ENCODE data around the gene EHMT1. TPM values are rescaled to one million over a fixed set of nuclear protein-coding genes. Genes with fewer than 3 reads are reported as not detected.
"Not testable (repeated sequence)": the region's sequence is repeated elsewhere in the genome, so short reads cannot be mapped to it uniquely, and the experiment has no call there.

Gene EHMT1
- polyA plus RNA-seq, 1 donor from 2014 or later = 39.1 TPM

DNA sequence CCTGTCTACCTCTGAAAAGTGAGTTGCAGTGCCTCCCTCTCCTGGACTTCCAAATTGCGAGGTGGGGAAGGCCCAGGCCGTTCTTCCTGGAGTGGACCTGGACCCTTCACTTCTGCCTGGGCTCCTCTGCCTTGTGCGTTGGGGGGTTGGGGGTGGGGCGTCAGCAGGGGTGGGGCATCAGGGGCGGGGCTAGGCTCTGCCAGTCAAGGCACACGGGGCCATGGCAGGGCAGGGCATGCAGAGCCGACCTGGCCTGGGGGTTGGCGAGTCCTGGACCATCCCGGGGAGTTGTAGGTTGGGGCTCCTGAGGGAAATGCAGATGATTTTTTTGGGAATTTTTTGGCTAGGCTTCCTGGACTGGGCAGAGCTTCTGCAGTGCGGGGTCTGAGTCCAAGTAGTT, 87.1 kb downstream of the EHMT1 start:
- Mint-ChIP-seq H3K27ac (peak overlapping the region in 2 of 3 donors; percentile 82 to 91), H3K4me1 (peaks cover 31 to 35% (median 32%) of the 10 kb centered on the region in 3 donors), H3K4me3 (peak overlapping the region; percentile 6 to 84 (median 63)), H3K27me3 (no peaks in the 10 kb centered on the region), H3K36me3 (peaks cover 7% of the 10 kb centered on the region), H3K9me3 (peaks cover 5 to 7% (median 6%) of the 10 kb centered on the region in 3 donors)

DNA sequence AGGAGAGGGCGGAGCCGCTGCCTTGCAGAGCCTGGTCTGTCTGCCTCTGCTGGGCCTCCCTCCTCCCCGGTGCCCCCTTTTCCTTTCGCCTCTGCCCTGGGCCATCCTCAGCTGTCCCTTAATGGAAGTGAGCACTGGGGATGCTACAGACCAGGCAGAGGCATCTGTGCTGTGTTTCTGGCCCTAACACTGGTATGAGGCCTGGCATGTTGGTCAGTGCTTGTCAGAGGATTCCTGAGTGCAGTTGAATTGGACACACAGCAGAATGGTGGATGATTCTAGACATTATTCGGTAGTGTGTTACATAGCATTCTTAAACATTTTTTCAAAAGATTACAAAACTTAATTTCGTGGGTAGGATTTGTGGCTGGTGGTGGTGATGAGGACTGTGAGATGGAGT, 88.6 kb downstream of the EHMT1 start:
- H3K4me1 Mint-ChIP-seq = peaks cover 33 to 46% (median 39%) of the 10 kb centered on the region in 3 donors
- H3K9me3 Mint-ChIP-seq = peaks cover 5 to 7% (median 5%) of the 10 kb centered on the region in 3 donors
- H3K27ac Mint-ChIP-seq = peak overlapping the region in 1 of 3 donors; percentile 74
- H3K36me3 Mint-ChIP-seq = peaks cover 15% of the 10 kb centered on the region
- H3K27me3 Mint-ChIP-seq = no peaks in the 10 kb centered on the region
- H3K4me3 Mint-ChIP-seq = peak overlapping the region in 1 of 4 donors; percentile 52

DNA sequence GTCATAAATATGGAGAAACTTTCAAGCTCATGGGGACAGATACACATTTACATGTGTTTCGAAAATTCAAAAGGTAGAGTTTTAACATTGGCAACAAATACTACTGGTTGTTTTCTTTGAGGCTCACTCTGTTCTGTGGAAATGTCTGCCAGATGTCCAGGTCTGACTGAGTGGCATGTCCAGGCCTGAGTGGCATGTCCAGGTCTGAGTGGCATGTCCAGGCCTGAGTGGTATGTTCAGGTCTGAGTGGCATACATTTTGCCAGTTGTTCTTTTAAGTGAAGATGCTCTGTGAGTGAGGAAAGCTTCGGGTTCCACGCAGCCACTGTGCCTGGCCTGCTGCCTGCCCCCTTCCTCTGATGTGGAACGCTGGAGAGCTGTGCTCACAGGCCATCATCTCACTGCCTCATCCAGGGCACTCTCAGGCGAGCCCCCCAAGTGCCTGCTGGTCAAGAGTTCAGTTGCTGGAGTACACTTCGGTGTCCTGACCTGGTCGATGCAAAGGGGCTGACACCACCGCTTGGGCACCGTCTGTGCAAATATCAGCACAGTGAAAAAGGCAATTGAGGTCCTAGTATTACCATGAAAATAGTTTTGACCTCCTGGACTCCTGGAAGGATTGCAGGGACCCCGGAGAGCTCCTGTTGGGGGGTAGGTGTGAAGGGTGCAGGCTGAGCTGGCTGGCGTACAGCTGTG, 89.9 kb downstream of the EHMT1 start:
- Mint-ChIP-seq H3K4me3 (no peak overlapping the region), H3K27me3 (no peaks in the 10 kb centered on the region), H3K4me1 (peaks cover 30 to 46% (median 40%) of the 10 kb centered on the region in 3 donors), H3K9me3 (peaks cover 0 to 2% (median 2%) of the 10 kb centered on the region in 3 donors), H3K27ac (peak overlapping the region in 2 of 3 donors; percentile 64 to 84), H3K36me3 (peaks cover 14% of the 10 kb centered on the region)

DNA sequence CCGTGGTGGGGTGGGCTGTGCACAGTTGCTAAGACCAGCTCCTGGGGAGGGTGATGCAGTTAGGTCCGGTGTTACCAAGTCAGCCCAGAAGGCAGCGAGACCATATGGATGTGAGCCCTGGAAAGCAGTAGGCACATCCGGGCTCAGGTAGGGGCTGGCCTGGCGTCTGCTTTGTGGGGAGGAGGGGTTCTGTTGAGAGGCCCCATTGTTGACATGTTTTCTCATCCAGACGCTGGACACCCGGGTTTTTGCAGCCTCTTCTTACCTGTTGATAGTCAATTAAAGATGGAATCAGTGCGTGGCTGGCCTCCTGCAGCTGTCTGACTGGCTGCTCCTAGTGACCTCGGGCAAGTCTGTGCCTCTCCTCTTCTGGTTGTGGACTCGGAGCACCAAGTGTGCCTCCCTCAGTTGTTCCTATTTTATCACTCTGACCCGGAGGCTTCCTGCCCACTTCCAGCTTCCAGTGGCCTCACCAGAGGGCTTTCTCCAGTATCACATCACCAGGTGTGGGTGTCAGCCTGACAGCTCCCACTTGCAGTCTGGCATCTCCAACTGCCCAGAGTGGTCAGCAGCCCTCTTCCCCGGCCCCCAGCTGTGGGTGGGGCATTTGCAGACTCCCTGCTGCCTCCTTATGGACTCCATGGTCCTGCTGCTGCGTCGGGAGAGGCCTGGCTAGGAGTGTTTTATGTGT, 90.8 kb downstream of the EHMT1 start:
- Mint-ChIP-seq H3K36me3 (peaks cover 16% of the 10 kb centered on the region), H3K27ac (peak overlapping the region in 2 of 3 donors; percentile 64 to 84), H3K4me1 (peaks cover 30 to 47% (median 35%) of the 10 kb centered on the region in 3 donors), H3K9me3 (peaks cover 0 to 2% (median 0%) of the 10 kb centered on the region in 3 donors), H3K4me3 (no peak overlapping the region), H3K27me3 (no peaks in the 10 kb centered on the region)

DNA sequence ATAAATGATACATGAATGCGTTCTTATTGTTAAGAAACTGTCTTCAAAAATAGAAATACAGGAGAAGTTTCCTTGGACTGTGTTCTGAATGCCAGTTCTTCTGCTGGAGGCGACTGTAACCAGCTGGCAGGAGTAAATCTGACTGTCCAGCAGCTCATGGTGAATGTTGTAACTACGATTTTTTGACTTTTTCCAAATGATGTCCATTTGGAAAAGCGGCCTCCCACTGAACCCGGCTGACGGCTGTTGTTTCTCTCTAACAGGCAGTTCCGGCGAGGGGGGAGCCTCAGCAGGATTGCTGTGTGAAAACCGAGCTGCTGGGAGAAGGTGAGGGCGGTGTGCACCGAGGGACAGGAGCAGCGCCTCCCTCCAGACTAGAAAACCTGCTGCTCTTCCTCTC, 91.9 kb downstream of the EHMT1 start:
- peak overlapping the region in 1 of 3 donors; percentile 86 for H3K27ac Mint-ChIP-seq
- H3K4me1 Mint-ChIP-seq = peaks cover 27 to 52% (median 38%) of the 10 kb centered on the region in 3 donors
- peaks cover 16% of the 10 kb centered on the region for H3K36me3 Mint-ChIP-seq
- H3K4me3 Mint-ChIP-seq = peak overlapping the region in 1 of 4 donors; percentile 44
- H3K9me3 Mint-ChIP-seq = peaks cover 0 to 6% (median 0%) of the 10 kb centered on the region in 3 donors
- H3K27me3 Mint-ChIP-seq = no peaks in the 10 kb centered on the region

DNA sequence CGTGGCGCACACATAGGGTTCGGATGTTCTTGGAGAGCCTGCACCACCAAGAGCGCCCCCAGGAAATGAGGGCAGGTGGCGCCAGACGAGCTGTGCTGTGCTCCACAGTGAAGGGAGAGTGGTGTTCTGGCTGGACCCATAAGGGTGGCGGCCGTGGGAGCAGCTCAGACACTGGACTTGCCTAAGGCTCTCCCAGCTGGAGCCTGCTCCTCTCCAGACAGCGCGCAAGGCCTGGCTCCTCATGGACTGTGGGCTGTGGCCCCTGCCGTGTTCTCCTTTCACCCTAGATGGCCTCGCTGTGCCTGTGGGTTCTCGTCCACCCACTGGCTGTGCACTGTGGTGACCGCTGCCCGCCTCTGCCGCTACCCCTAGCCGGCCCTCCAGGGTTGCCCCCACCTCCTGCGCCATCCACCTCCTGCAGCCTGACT, 92.9 kb downstream of the EHMT1 start:
- Mint-ChIP-seq H3K27me3 (no peaks in the 10 kb centered on the region), H3K27ac (peak overlapping the region in 1 of 3 donors; percentile 86), H3K4me3 (peak overlapping the region in 1 of 4 donors; percentile 57), H3K36me3 (peaks cover 16% of the 10 kb centered on the region), H3K4me1 (peaks cover 26 to 48% (median 40%) of the 10 kb centered on the region in 3 donors), H3K9me3 (peaks cover 0 to 7% (median 3%) of the 10 kb centered on the region in 3 donors)

DNA sequence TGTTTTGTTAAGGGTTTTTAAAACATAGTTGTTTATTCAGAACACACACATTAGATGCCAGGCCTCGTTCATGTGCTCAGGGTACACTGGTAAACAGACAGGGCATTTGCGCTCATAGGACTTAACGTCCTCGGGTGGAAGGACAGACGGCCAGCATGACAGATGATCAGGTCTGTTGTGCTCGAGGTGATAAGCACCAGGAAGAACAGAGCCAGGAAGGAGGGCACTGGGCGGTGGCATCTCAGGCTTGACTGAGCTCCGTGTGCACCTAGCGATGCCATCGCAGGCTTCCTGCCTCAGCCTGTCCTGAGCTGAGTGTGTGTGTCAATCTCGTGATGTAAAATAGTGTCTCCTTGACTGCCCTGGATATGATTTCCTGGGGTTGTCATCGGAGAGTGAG, 96.5 kb downstream of the EHMT1 start:
- Mint-ChIP-seq H3K9me3 (peaks cover 3 to 15% (median 7%) of the 10 kb centered on the region in 3 donors), H3K36me3 (peaks cover 22% of the 10 kb centered on the region), H3K27ac (peak overlapping the region; percentile 39 to 98 (median 67)), H3K4me3 (peak overlapping the region in 3 of 4 donors; percentile 81 to 93 (median 84)), H3K4me1 (peaks cover 14 to 31% (median 26%) of the 10 kb centered on the region in 3 donors), H3K27me3 (no peaks in the 10 kb centered on the region)

DNA sequence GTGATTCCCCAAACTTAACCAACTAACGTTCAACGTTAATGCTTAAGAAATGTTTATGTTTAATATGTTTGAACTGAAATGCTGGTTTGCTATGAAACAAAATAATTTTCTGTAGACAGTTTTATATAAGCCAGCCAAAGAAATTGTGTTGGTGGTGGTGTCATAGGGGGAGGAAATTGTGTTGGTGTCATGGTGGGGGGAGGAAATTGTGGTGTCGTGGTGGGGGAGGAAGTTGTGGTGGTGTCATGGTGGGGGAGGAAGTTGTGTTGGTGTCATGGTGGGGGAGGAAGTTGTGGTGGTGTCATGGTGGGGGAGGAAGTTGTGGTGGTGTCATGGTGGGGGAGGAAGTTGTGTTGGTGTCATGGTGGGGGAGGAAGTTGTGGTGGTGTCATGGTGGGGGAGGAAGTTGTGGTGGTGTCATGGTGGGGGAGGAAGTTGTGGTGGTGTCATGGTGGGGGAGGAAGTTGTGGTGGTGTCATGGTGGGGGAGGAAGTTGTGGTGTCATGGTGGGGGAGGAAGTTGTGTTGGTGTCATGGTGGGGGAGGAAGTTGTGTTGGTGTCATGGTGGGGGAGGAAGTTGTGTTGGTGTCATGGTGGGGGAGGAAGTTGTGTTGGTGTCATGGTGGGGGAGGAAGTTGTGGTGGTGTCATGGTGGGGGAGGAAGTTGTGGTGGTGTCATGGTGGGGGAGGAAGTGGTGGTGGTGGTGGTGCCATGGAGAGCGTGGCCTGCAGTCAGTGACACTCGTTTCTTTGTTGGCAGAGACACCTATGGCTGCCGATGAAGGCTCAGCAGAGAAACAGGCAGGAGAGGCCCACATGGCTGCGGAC, 97.3 kb downstream of the EHMT1 start:
- Mint-ChIP-seq H3K4me1 (peaks cover 13 to 29% (median 23%) of the 10 kb centered on the region in 3 donors), H3K36me3 (peaks cover 23% of the 10 kb centered on the region), H3K27ac (peak overlapping the region; percentile 94 to 98 (median 94)), H3K9me3 (peaks cover 3 to 15% (median 7%) of the 10 kb centered on the region in 3 donors), H3K4me3 (peak overlapping the region in 3 of 4 donors; percentile 43 to 93 (median 81))
- not testable (repeated sequence) for H3K27me3 Mint-ChIP-seq

DNA sequence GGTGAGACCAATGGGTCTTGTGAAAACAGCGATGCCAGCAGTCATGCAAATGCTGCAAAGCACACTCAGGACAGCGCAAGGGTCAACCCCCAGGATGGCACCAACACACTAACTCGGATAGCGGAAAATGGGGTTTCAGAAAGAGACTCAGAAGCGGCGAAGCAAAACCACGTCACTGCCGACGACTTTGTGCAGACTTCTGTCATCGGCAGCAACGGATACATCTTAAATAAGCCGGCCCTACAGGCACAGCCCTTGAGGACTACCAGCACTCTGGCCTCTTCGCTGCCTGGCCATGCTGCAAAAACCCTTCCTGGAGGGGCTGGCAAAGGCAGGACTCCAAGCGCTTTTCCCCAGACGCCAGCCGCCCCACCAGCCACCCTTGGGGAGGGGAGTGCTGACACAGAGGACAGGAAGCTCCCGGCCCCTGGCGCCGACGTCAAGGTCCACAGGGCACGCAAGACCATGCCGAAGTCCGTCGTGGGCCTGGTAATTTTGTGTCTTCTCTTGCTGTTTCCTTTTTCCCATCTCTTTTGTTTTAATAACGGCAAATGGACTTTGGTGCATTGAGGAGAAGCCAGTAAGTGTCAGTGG, 98.0 kb downstream of the EHMT1 start:
- H3K27ac Mint-ChIP-seq = peak overlapping the region; percentile 89 to 94 (median 94)
- H3K4me3 Mint-ChIP-seq = peak overlapping the region in 3 of 4 donors; percentile 43 to 75 (median 55)
- H3K36me3 Mint-ChIP-seq = peaks cover 23% of the 10 kb centered on the region
- H3K9me3 Mint-ChIP-seq = peaks cover 3 to 15% (median 7%) of the 10 kb centered on the region in 3 donors
- H3K4me1 Mint-ChIP-seq = peaks cover 16 to 29% (median 23%) of the 10 kb centered on the region in 3 donors
- no peaks in the 10 kb centered on the region for H3K27me3 Mint-ChIP-seq

DNA sequence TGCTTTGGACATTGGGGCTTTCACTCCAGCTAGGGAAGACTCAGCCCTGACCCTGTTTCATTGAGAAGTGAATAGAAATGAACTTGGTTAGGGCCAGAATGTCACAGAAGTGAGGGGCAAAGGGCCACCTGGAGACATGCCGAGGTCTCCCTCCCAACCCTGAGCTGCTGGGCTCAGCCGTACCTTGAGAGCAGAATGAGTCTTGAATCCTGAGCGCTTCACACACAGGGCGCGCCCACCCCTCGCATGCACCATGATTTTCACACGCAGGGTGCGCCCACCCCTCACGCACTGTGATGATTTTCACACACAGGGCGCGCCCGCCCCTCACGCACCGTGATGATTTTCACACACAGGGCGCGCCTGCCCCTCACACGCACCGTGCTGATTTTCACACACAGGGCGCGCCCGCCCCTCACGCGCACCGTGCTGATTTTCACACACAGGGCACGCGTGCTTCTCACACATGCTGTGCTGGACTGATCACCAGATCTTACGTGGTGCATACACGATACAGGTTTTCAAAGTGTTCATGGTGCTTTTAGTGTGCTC, 99.0 kb downstream of the EHMT1 start:
- H3K27me3 Mint-ChIP-seq = no peaks in the 10 kb centered on the region
- H3K4me1 Mint-ChIP-seq = peaks cover 21 to 29% (median 22%) of the 10 kb centered on the region in 3 donors
- H3K27ac Mint-ChIP-seq = peak overlapping the region; percentile 82 to 94 (median 89)
- H3K4me3 Mint-ChIP-seq = peak overlapping the region in 3 of 4 donors; percentile 55 to 73 (median 73)
- H3K9me3 Mint-ChIP-seq = peaks cover 3 to 15% (median 7%) of the 10 kb centered on the region in 3 donors
- H3K36me3 Mint-ChIP-seq = peaks cover 15% of the 10 kb centered on the region

DNA sequence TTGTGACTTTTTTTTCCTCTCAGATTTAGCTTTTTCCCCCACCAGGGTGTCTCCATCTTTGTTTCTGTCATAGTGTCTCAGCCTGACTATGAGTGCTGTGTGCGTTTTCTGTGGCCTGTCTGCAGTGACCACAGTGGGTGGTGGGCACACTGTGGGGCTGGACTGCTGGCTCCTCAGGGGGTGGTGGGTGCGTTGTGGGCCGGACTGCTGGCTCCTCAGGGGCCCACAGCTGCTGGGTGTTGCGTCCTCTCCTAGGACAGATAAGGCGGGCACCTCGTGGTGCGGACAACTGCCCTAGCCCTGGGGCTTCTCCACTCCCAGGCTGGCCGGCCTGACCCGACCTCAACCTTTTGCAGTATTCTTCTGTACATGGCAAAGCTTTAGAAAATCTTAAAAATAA, 100.4 kb downstream of the EHMT1 start:
- Mint-ChIP-seq H3K4me1 (peaks cover 26 to 32% (median 27%) of the 10 kb centered on the region in 3 donors), H3K27me3 (no peaks in the 10 kb centered on the region), H3K27ac (peak overlapping the region in 1 of 3 donors; percentile 68), H3K36me3 (peaks cover 12% of the 10 kb centered on the region), H3K4me3 (peak overlapping the region in 1 of 4 donors; percentile 50), H3K9me3 (peaks cover 3 to 15% (median 7%) of the 10 kb centered on the region in 3 donors)

DNA sequence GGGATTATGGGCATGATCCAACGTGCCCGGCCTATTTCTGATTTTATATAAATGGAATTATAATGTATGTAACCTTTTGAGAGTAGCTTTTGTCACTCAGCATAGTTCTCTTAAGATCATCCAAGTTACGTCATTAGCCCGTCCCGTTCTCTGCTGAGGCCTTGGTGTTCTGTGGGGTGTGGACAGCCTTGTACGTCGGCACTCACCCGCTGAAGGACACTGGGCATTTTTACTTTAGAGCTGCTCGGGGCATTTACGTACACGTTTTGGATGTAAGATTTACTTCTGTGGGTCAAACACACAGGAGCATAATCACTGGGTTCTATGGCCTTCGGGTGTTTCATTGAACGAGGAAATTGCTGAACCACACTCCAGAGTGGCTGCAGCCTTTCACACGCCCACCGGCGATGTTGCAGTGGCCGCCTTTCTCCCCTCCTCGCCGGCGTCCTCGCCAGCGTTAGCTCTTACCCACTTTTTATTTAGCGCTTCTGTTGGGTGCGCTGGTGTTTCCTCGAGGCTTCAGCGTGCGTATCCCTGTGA, 101.8 kb downstream of the EHMT1 start:
- Mint-ChIP-seq H3K27me3 (no peaks in the 10 kb centered on the region), H3K36me3 (peaks cover 14% of the 10 kb centered on the region), H3K27ac (peak overlapping the region in 1 of 3 donors; percentile 60), H3K4me1 (peaks cover 21 to 26% (median 23%) of the 10 kb centered on the region in 3 donors), H3K4me3 (no peak overlapping the region), H3K9me3 (peaks cover 3 to 10% (median 7%) of the 10 kb centered on the region in 3 donors)

DNA sequence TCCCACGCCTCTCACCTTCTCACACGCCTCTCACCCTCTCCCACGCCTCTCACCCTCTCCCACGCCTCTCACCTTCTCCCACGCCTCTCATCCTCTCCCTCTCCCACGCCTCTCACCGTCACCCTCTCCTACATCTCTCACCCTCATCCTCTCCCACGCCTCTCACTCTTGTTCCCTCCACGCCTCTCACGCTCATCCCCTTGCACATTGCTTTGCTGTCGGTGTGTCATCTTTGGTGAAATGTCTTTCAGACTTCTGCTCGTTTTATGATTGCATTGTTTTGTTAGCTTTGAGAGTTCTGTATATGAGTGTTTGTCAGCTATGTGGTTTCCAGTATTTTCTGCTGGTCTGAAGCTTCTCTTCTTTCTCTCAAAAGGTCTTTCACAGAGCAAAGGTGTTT, 102.7 kb downstream of the EHMT1 start:
- Mint-ChIP-seq H3K27ac (peak overlapping the region in 2 of 3 donors; percentile 85 to 93), H3K9me3 (peaks cover 3 to 7% (median 7%) of the 10 kb centered on the region in 3 donors), H3K27me3 (no peaks in the 10 kb centered on the region), H3K36me3 (peaks cover 14% of the 10 kb centered on the region), H3K4me3 (peak overlapping the region in 2 of 4 donors; percentile 59 to 73), H3K4me1 (peaks cover 20 to 26% (median 21%) of the 10 kb centered on the region in 3 donors)
